Activated T-helper 1 cell treated with anti-CD3 and anti-CD28 coated beads, Interleukin-12 subunit alpha, Interleukin-12 subunit beta, Interleukin-2, Interleukin-4 antibody, amounts not matched to agents 30 ng/mL and 10 ng/mL and 1 ng/mL, durations not matched to agents 14 hours and 24 hours and 36 hours (primary cell): ENCODE data around the gene MORN1. TPM values are rescaled to one million over a fixed set of nuclear protein-coding genes. Genes with fewer than 3 reads are reported as not detected.

Source experiments
- DNase-seq: peaks from one replicate; pipeline ENCODE4 v3.0.0; 2021; ENCODE audit warnings: low spot score
- H3K27ac Mint-ChIP-seq: one replicate; pipeline ENCODE4 v1.8.0; 2021; ENCODE audit warnings: mild to moderate bottlenecking, mixed read lengths
- H3K27me3 Mint-ChIP-seq: one replicate; pipeline ENCODE4 v1.8.0; 2022; ENCODE audit warnings: mild to moderate bottlenecking, moderate library complexity, mixed read lengths; ENCODE audit not compliant: insufficient read depth
- H3K36me3 Mint-ChIP-seq: one replicate; pipeline ENCODE4 v1.8.0; 2021; ENCODE audit warnings: low read depth, mixed read lengths
- H3K4me1 Mint-ChIP-seq: one replicate; pipeline ENCODE4 v1.8.0; 2021; ENCODE audit warnings: low read depth, mixed read lengths
- H3K4me3 Mint-ChIP-seq: one replicate; pipeline ENCODE4 v1.8.0; 2021; ENCODE audit warnings: mild to moderate bottlenecking, moderate library complexity, mixed read lengths
- H3K9me3 Mint-ChIP-seq: one replicate; pipeline ENCODE4 v1.8.0; 2021; ENCODE audit warnings: mixed read lengths
- intact Hi-C: fragments of 100-400 bp; cut with micrococcal nuclease; formaldehyde crosslinking; loops from one replicate; pipeline ENCODE4 v1.15.1; 2024
- total RNA-seq: library from RNA; stranded (reverse); gene quantifications from 2 replicates; pipeline ENCODE4 v1.2.3, GENCODE V29; 2022

MORN1 gene
- total RNA-seq, 1 donor from 2014 or later, result 8.4 TPM

DNA sequence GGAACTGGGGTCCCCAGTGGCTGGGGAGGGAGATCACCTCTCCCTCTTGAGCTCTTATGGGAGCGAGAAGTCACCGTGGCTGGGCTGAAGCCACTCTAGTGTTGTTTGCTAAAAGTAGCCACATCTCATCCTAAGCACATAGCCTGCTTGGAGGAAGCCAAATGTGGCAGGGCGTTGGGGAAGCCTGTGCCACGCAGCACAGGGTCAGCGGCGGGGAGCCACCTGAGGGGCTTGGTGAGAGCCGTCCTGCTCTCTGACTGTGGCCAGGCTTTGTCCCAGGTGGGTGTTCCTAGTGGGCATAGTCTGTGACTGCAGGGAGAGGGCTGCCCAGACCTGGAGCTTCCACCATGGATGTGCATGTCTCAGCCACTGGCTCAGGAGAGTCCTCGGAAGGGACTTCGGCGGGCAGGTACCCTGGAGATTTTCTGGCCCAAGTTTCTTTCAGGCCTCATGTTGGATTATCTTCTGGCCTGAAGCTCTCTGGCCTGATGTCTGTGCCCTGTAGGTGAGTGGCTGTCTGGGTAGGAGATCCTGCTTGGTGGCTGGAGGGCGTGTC lies 38.9 kb downstream of the MORN1 start:
- intact Hi-C loops, result no loop called here
- no peaks in the 10 kb centered on the region for H3K9me3 Mint-ChIP-seq
- no peak overlapping the region for H3K27ac Mint-ChIP-seq
- H3K4me1 Mint-ChIP-seq, result no peaks in the 10 kb centered on the region
- no peak overlapping the region for H3K4me3 Mint-ChIP-seq
- H3K36me3 Mint-ChIP-seq, result no peaks in the 10 kb centered on the region
- H3K27me3 Mint-ChIP-seq, result peaks cover 3% of the 10 kb centered on the region
- DNase-seq, result no peak

DNA sequence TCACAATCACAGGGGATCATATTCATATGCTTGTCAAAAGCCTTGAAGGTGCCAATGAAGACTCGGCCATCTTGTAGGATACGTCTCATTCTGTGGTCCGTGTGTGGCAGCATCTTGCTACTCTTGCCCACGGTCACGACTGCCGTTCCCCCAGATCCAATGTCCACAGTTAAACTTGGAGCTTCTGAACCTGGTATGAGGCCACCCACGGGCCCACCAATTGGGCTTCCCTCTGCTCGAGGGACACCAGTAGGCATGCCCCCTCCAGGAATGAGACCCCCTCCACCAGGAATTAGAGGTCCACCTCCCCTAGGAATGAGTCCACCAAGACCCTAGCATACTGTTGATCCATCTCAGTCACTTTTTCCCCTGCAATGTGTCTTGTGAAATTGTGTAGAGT lies 39.6 kb downstream of the MORN1 start:
- intact Hi-C loops, result no loop called here
- Mint-ChIP-seq H3K4me3 (no peak overlapping the region), H3K4me1 (no peaks in the 10 kb centered on the region), H3K9me3 (no peaks in the 10 kb centered on the region), H3K36me3 (no peaks in the 10 kb centered on the region), H3K27me3 (peaks cover 3% of the 10 kb centered on the region), H3K27ac (no peak overlapping the region)
- DNase-seq, result no peak

- H3K27me3 Mint-ChIP-seq, result peaks cover 3% of the 10 kb centered on the region
These were observed 40.3 kb downstream of the MORN1 start for GRCh38 chr1:2350911-2351655.

GRCh38 chr1:2350501-2350900 lies 40.9 kb downstream of the MORN1 start:
- intact Hi-C loops, result no loop called here
- no peaks in the 10 kb centered on the region for H3K4me1 Mint-ChIP-seq
- H3K27me3 Mint-ChIP-seq, result peaks cover 3% of the 10 kb centered on the region
- no peak for DNase-seq
- no peak overlapping the region for H3K4me3 Mint-ChIP-seq
- H3K36me3 Mint-ChIP-seq, result no peaks in the 10 kb centered on the region
- H3K9me3 Mint-ChIP-seq, result no peaks in the 10 kb centered on the region
- no peak overlapping the region for H3K27ac Mint-ChIP-seq

More at GRCh38 chr1:2350911-2351655, 40.3 kb downstream of the MORN1 start:
- no peak for DNase-seq
- intact Hi-C loops, result no loop called here
- no peak overlapping the region for H3K4me3 Mint-ChIP-seq
- no peak overlapping the region for H3K27ac Mint-ChIP-seq
- H3K9me3 Mint-ChIP-seq, result no peaks in the 10 kb centered on the region
- no peaks in the 10 kb centered on the region for H3K4me1 Mint-ChIP-seq
- H3K36me3 Mint-ChIP-seq, result no peaks in the 10 kb centered on the region

DNA sequence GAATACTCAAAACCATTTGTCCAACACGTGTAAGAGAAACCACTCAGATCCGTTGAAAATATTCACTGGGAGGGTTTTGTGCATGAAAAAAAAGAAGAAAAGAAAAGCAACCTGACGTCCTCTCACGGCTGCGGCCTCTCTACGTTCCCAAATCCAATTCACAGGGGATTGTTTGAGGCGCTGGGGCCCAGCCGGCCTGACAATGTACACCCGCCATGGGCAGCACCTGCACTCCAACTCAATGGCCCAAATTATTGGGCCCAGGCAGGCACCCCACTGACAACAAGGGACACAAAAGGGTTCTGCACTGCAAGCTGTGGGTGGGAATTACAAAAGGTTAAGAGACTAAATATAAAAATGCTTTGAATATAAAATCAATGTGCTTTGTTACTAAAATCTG lies 41.5 kb downstream of the MORN1 start:
- Mint-ChIP-seq H3K4me1 (no peaks in the 10 kb centered on the region), H3K27ac (no peak overlapping the region), H3K9me3 (no peaks in the 10 kb centered on the region), H3K36me3 (no peaks in the 10 kb centered on the region), H3K27me3 (peaks cover 3% of the 10 kb centered on the region), H3K4me3 (no peak overlapping the region)
- no peak for DNase-seq
- intact Hi-C loops, result no loop called here

GRCh38 chr1:2348346-2349325 lies 42.7 kb downstream of the MORN1 start:
- Mint-ChIP-seq H3K9me3 (no peaks in the 10 kb centered on the region), H3K4me1 (no peaks in the 10 kb centered on the region), H3K4me3 (no peak overlapping the region), H3K36me3 (no peaks in the 10 kb centered on the region), H3K27ac (no peak overlapping the region), H3K27me3 (peaks cover 3% of the 10 kb centered on the region)
- DNase-seq, result no peak
- intact Hi-C loops, result no loop called here

DNA sequence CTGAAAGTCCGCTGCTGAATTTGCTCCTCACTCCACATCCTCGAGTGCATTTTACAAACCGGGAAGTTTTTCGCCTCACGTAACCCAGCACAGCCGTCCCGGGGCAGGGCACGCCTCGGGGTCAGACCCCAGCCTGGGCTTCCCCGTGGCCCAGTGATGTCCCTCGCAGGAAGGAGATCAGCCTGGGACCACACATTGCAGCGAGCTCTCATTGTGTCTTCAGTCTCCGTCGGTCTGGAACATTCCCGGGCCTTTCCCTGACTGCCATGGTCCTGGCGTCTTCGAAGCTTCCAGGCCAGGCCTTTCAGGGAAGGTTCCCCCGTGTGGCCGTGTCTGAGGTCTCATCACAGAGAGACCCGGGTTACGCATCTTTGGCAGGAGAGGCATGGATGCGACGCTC lies 43.5 kb downstream of the MORN1 start:
- no peak overlapping the region for H3K27ac Mint-ChIP-seq
- H3K4me3 Mint-ChIP-seq, result no peak overlapping the region
- intact Hi-C loops, result no loop called here
- H3K27me3 Mint-ChIP-seq, result peaks cover 3% of the 10 kb centered on the region
- H3K9me3 Mint-ChIP-seq, result no peaks in the 10 kb centered on the region
- H3K36me3 Mint-ChIP-seq, result no peaks in the 10 kb centered on the region
- H3K4me1 Mint-ChIP-seq, result no peaks in the 10 kb centered on the region
- no peak for DNase-seq

- H3K36me3 Mint-ChIP-seq, result no peaks in the 10 kb centered on the region
- H3K9me3 Mint-ChIP-seq, result no peaks in the 10 kb centered on the region
- intact Hi-C loops, result no loop called here
- no peak for DNase-seq
- H3K4me3 Mint-ChIP-seq, result no peak overlapping the region
- no peaks in the 10 kb centered on the region for H3K4me1 Mint-ChIP-seq
- H3K27ac Mint-ChIP-seq, result no peak overlapping the region
- peaks cover 3% of the 10 kb centered on the region for H3K27me3 Mint-ChIP-seq
These were observed 44.0 kb downstream of the MORN1 start for GRCh38 chr1:2347409-2347785.

DNA sequence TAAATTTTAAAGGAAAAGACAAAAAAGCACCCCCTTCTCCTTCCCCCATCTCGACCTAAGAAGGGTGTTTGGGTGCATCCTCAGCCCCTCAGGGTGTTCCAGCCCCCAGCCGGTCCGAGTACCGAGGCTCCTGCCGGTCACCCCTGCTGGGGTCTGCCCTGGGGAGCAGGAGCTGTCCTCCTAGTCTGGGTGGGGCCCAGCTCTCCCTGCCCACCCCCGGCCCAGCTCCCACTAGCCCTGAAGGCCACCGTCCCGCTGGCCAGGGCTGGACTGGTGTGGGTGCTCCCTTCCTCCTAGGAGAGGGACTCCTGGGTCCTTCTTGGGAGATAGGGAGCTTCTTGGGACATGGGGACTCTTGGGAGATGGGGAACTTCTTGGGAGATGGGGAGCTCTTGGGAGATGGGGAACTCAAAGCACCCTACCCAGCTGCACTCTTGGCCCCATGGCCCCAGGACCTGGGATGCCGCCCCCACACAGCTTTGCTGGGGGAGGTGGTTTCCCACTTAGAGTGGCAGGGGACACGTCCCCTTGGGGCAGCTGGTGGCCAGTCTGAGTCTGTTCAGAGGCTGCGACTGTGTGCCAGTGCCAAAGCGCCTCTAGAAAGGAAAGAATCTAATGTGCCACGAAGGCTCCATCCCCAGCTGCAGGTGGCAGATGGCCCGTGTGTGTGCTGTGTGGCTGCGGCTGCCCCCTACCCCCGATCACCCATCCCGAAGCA lies 44.5 kb downstream of the MORN1 start:
- no peaks in the 10 kb centered on the region for H3K27me3 Mint-ChIP-seq
- no peaks in the 10 kb centered on the region for H3K9me3 Mint-ChIP-seq
- H3K27ac Mint-ChIP-seq, result no peak overlapping the region
- H3K4me1 Mint-ChIP-seq, result no peaks in the 10 kb centered on the region
- no peak for DNase-seq
- intact Hi-C loops, result no loop called here
- no peaks in the 10 kb centered on the region for H3K36me3 Mint-ChIP-seq
- no peak overlapping the region for H3K4me3 Mint-ChIP-seq

DNA sequence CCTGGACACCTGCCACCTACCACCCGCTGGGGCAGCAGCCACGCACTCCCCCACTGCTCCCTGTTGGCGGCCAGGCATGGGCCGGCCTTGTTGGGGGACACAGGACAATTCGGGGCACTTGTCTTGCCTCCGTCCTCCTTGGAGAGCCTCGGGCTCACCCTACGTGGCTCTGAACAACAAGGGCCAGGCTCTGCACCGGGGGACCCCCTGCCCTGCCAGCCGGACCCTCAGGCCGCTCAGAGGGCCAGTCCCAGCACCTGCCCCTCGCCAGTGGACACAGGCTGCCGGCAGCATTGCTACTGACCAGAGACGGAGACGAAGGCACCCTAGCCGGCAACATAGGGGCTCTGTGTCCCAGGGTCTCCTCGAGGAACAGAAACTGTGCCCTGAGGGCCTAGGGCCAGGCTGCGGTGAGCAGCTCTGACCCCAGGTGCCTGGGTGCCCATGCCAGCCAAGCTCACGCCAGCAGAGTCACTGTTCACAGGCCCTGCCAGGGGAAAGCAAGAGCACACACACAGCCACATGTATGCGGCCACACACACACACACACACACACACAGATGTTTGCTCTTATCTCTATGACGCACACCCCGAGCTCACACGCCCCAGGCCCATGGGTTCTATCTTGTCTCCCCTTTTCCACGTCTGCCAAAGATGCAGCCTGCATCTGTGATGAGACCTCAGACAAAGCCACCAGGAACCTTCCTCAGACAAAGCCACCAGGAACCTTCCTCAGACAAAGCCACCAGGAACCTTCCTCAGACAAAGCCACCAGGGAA lies 45.9 kb downstream of the MORN1 start:
- H3K9me3 Mint-ChIP-seq, result no peaks in the 10 kb centered on the region
- DNase-seq, result no peak
- no peak overlapping the region for H3K27ac Mint-ChIP-seq
- intact Hi-C loops, result no loop called here
- no peaks in the 10 kb centered on the region for H3K4me1 Mint-ChIP-seq
- no peaks in the 10 kb centered on the region for H3K27me3 Mint-ChIP-seq
- H3K36me3 Mint-ChIP-seq, result no peaks in the 10 kb centered on the region
- no peak overlapping the region for H3K4me3 Mint-ChIP-seq

- H3K27me3 Mint-ChIP-seq, result no peaks in the 10 kb centered on the region
- no peaks in the 10 kb centered on the region for H3K9me3 Mint-ChIP-seq
- no peaks in the 10 kb centered on the region for H3K36me3 Mint-ChIP-seq
- H3K27ac Mint-ChIP-seq, result no peak overlapping the region
- no peak overlapping the region for H3K4me3 Mint-ChIP-seq
- no peaks in the 10 kb centered on the region for H3K4me1 Mint-ChIP-seq
- DNase-seq, result no peak
- intact Hi-C loops, result no loop called here
These were observed 46.5 kb downstream of the MORN1 start for GRCh38 chr1:2344744-2345296.

DNA sequence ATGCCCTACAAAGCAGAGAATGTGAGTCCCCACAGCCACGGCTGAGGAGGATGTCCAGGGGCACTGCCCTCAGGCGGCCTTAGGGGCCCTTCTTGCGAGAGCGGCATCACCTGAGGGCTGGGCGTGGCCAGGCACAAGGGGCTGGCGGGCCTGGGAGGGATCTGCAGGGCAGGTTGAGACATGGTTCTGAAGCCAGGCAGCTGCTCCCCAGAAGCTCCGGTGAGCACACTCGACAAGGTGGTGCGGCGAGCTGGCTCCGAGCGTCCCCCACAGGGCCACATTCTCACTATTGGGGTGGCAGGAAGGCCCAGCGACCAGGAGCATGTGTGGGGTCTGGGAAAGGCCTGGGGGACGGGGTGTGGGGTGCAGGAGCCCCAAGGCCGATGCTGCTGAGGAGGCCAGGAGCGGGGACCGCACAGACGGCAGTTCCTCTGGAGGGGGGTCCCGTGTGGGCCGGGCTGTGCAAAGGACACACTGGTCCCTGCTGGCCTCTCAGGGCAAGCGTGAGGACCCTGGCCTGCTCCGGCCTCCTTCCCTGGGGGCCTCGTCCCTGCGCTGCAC lies 47.2 kb downstream of the MORN1 start:
- Mint-ChIP-seq H3K27ac (no peak overlapping the region), H3K27me3 (no peaks in the 10 kb centered on the region), H3K4me3 (no peak overlapping the region), H3K9me3 (no peaks in the 10 kb centered on the region), H3K36me3 (no peaks in the 10 kb centered on the region), H3K4me1 (no peaks in the 10 kb centered on the region)
- intact Hi-C loops, result no loop called here
- no peak for DNase-seq
